ENCODE results near the gene SMYD5. TPM values are rescaled to one million over a fixed set of nuclear protein-coding genes. Genes with fewer than 3 reads are reported as not detected.
"Not testable (repeated sequence)": the region's sequence is repeated elsewhere in the genome, so short reads cannot be mapped to it uniquely, and the experiment has no call there.

Gene SMYD5
- total RNA-seq, 1 donor from 2014 or later = 12.8 TPM

DNA sequence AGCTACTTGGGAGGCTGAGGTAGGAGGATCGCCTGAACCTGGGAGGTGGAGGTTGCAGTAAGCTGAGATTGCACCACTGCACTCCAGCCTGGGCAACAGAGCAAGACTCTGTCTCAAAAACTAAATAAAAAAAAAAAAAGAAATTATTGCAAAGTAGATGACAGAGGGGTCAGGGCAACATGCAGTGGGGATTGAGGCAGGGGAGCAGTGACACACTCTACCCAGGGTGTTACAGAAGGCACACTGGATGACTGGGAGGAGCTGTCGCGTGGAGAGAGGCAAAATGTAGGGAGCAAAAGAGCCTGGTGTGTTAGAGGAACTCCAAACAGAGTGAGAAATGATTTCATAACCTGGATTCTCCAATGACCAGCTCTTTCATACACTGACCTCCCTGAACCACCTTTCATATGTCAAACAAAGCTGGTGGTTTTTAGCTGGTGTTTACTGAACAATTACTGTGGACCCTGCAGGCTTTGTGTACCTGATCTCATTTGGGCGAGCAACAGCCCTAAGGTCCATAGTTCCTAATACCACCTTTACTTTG, 48.1 kb downstream of the SMYD5 start:
- no peak overlapping the region for H3K9ac ChIP-seq (ENCODE audit: low read length)
- no peak overlapping the region for H3K4me2 ChIP-seq (ENCODE audit: low read length)
- no peak for TF ChIP-seq CTCF (IDR thresholded peaks at IDR 0.05; ENCODE audit: insufficient read depth, low read depth, low read length)
- TF ChIP-seq EZH2 (IDR thresholded peaks at IDR 0.05; ENCODE audit: insufficient read depth, low read length) = no peak
- DNase-seq (ENCODE audit: low read depth) (no peak), FAIRE-seq (no peak)
- H3K79me2 ChIP-seq (ENCODE audit: insufficient read depth, low read length) = no peaks in the 10 kb centered on the region
- peaks cover 3% of the 10 kb centered on the region for H3K27me3 ChIP-seq (ENCODE audit: insufficient read depth, low read length)
- H3K4me3 ChIP-seq (ENCODE audit: insufficient read depth, low read depth, low read length) = no peak overlapping the region
- H3K4me1 ChIP-seq (ENCODE audit: insufficient read depth, low read length) = no peaks in the 10 kb centered on the region
- H3K27ac ChIP-seq (ENCODE audit: low read depth, low read length) = no peak overlapping the region
- Mint-ChIP-seq H3K36me3 (ENCODE audit: low read depth, unreplicated experiment) (peaks cover 20% of the 10 kb centered on the region), H3K27ac (ENCODE audit: unreplicated experiment) (no peak overlapping the region), H3K4me1 (ENCODE audit: low read depth, unreplicated experiment) (peaks cover 7% of the 10 kb centered on the region), H3K27me3 (ENCODE audit: low read depth, unreplicated experiment) (peaks cover 7% of the 10 kb centered on the region), H3K9me3 (ENCODE audit: unreplicated experiment) (no peaks in the 10 kb centered on the region), H3K4me3 (ENCODE audit: unreplicated experiment) (no peak overlapping the region)
- H4K20me1 ChIP-seq (ENCODE audit: insufficient read depth, low read length) = peaks cover 14% of the 10 kb centered on the region
- no peak overlapping the region for H2AFZ ChIP-seq (ENCODE audit: low read depth, low read length)
- no peaks in the 10 kb centered on the region for H3K9me3 ChIP-seq (ENCODE audit: insufficient read depth, low read depth, low read length)
- no peaks in the 10 kb centered on the region for H3K36me3 ChIP-seq (ENCODE audit: insufficient read depth, low read length)

DNA sequence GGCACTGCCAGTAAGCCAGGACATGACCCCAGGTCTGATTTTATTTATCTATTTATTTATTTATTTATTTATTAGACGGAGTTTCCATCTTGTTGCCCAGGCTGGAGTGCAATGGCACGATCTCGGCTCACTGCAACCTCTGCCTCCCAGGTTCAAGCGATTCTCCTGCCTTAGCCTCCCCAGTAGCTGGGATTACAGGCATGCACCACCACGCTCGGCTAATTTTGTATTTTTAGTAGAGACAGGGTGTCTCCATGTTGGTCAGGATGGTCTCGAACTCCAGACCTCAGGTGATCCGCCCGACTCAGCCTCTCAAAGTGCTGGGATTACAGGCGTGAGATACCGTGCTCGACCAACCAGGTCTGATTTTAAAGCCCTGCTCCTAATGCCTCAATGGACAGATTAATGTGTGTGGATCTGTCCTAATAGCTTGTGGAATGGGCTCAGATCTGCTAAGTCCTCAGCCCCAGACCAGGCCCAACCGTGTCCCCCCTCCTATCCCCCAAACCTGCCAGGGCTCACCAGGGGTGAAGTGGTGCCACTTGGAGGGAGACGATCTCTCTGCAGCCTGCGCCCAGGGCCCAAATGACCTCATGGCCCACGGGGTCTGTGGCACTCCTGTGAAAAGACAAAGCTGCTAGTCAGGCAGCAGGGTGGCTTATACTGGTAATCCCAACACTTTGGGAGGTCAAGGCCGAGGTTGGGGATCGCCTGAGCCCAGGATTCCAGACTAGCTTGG, 48.8 kb downstream of the SMYD5 start:
- not testable (repeated sequence) for H3K79me2 ChIP-seq (ENCODE audit: insufficient read depth, low read length); H3K4me1 ChIP-seq (ENCODE audit: insufficient read depth, low read length); H3K4me2 ChIP-seq (ENCODE audit: low read length); H3K36me3 ChIP-seq (ENCODE audit: insufficient read depth, low read length); H3K9me3 ChIP-seq (ENCODE audit: insufficient read depth, low read depth, low read length); H3K27ac ChIP-seq (ENCODE audit: low read depth, low read length); H2AFZ ChIP-seq (ENCODE audit: low read depth, low read length); H3K27ac Mint-ChIP-seq (ENCODE audit: unreplicated experiment); DNase-seq (ENCODE audit: low read depth); H3K9me3 Mint-ChIP-seq (ENCODE audit: unreplicated experiment); FAIRE-seq; H3K9ac ChIP-seq (ENCODE audit: low read length); H3K4me3 ChIP-seq (ENCODE audit: insufficient read depth, low read depth, low read length); H3K27me3 Mint-ChIP-seq (ENCODE audit: low read depth, unreplicated experiment); H3K4me3 Mint-ChIP-seq (ENCODE audit: unreplicated experiment); H3K4me1 Mint-ChIP-seq (ENCODE audit: low read depth, unreplicated experiment)
- peaks cover 20% of the 10 kb centered on the region for H3K36me3 Mint-ChIP-seq (ENCODE audit: low read depth, unreplicated experiment)
- peaks cover 18% of the 10 kb centered on the region for H4K20me1 ChIP-seq (ENCODE audit: insufficient read depth, low read length)
- peaks cover 10% of the 10 kb centered on the region for H3K27me3 ChIP-seq (ENCODE audit: insufficient read depth, low read length)

GRCh38 chr2:73263540-73264331, 49.7 kb downstream of the SMYD5 start:
- Histone ChIP-seq H3K4me3 (ENCODE audit: insufficient read depth, low read depth, low read length) (no peak overlapping the region), H3K36me3 (ENCODE audit: insufficient read depth, low read length) (no peaks in the 10 kb centered on the region), H3K4me1 (ENCODE audit: insufficient read depth, low read length) (no peaks in the 10 kb centered on the region), H3K79me2 (ENCODE audit: insufficient read depth, low read length) (no peaks in the 10 kb centered on the region), H3K27ac (ENCODE audit: low read depth, low read length) (no peak overlapping the region), H2AFZ (ENCODE audit: low read depth, low read length) (no peak overlapping the region), H3K9me3 (ENCODE audit: insufficient read depth, low read depth, low read length) (no peaks in the 10 kb centered on the region), H3K27me3 (ENCODE audit: insufficient read depth, low read length) (peaks cover 19% of the 10 kb centered on the region), H4K20me1 (ENCODE audit: insufficient read depth, low read length) (peaks cover 27% of the 10 kb centered on the region), H3K4me2 (ENCODE audit: low read length) (no peak overlapping the region), H3K9ac (ENCODE audit: low read length) (no peak overlapping the region)
- FAIRE-seq (no peak), DNase-seq (ENCODE audit: low read depth) (no peak)
- Mint-ChIP-seq H3K27me3 (ENCODE audit: low read depth, unreplicated experiment) (peaks cover 18% of the 10 kb centered on the region), H3K9me3 (ENCODE audit: unreplicated experiment) (no peaks in the 10 kb centered on the region), H3K27ac (ENCODE audit: unreplicated experiment) (no peak overlapping the region), H3K36me3 (ENCODE audit: low read depth, unreplicated experiment) (peaks cover 26% of the 10 kb centered on the region), H3K4me3 (ENCODE audit: unreplicated experiment) (no peak overlapping the region), H3K4me1 (ENCODE audit: low read depth, unreplicated experiment) (peaks cover 14% of the 10 kb centered on the region)
- TF ChIP-seq CTCF (IDR thresholded peaks at IDR 0.05; ENCODE audit: insufficient read depth, low read depth, low read length) (no peak), EZH2 (IDR thresholded peaks at IDR 0.05; ENCODE audit: insufficient read depth, low read length) (no peak)

Data from astrocyte (in vitro differentiated cells and primary cell).